HepG2 (cell line): ENCODE data around the gene AFF4. TPM values are rescaled to one million over a fixed set of nuclear protein-coding genes. Genes with fewer than 3 reads are reported as not detected.

Experiments
- CBX2 ChIP-seq, 2 experiments: fragments of 200-600 bp in 1 of 2; sonication (generic); formaldehyde crosslinking in 1 of 2; IDR thresholded peaks; 2 replicates each; pipeline versions ENCODE4 v1.7.0 to v1.8.1; 2018 to 2022; ENCODE audit warnings: low read depth in 2 of 2, low read length in 1 of 2, mild to moderate bottlenecking in 1 of 2, missing genetic modification reagents in 1 of 2
- CSRNP1 ChIP-seq: sonication (generic); formaldehyde crosslinking; IDR thresholded peaks from 2 replicates; pipeline ENCODE4 v1.8.1; 2023; ENCODE audit warnings: mild to moderate bottlenecking, missing genetic modification reagents
- DZIP1 ChIP-seq: sonication (generic); formaldehyde crosslinking; IDR thresholded peaks from 2 replicates; pipeline ENCODE4 v1.5.0; 2020; ENCODE audit warnings: mild to moderate bottlenecking, missing genetic modification reagents
- FOSL2 ChIP-seq: sonication (generic); formaldehyde crosslinking; IDR thresholded peaks from 2 replicates; pipeline ENCODE4 v1.4.0; 2020; ENCODE audit warnings: missing genetic modification reagents
- HNRNPLL ChIP-seq: fragments of 200-400 bp; formaldehyde crosslinking; IDR thresholded peaks from 2 replicates; pipeline ENCODE4 v1.6.1; 2017; ENCODE audit warnings: mild to moderate bottlenecking, low read depth, low read length; ENCODE audit not compliant: poor library complexity, severe bottlenecking
- JDP2 ChIP-seq: sonication (generic); formaldehyde crosslinking; IDR thresholded peaks from 2 replicates; pipeline ENCODE4 v1.8.1; 2022; ENCODE audit warnings: missing genetic modification reagents, borderline replicate concordance
- KDM5B ChIP-seq: sonication (generic); formaldehyde crosslinking; IDR thresholded peaks from 2 replicates; pipeline ENCODE4 v1.4.0; 2020; ENCODE audit warnings: missing genetic modification reagents, mild to moderate bottlenecking, borderline replicate concordance
- NAIF1 ChIP-seq: sonication (generic); formaldehyde crosslinking; IDR thresholded peaks from 2 replicates; pipeline ENCODE4 v1.5.0; 2020; ENCODE audit warnings: mild to moderate bottlenecking, missing genetic modification reagents, borderline replicate concordance
- NFE2L1 ChIP-seq: sonication (generic); formaldehyde crosslinking; IDR thresholded peaks from 2 replicates; pipeline ENCODE4 v1.4.0; 2020; ENCODE audit warnings: missing genetic modification reagents, mild to moderate bottlenecking, borderline replicate concordance
- SALL1 ChIP-seq: sonication (generic); formaldehyde crosslinking; IDR thresholded peaks from 2 replicates; pipeline ENCODE4 v1.8.0; 2022; ENCODE audit warnings: mild to moderate bottlenecking, missing genetic modification reagents
- SMC3 ChIP-seq: IDR thresholded peaks from 2 replicates; pipeline ENCODE4 v1.6.1; 2011; ENCODE audit warnings: low read length, improper control_type of control experiment
- SRY ChIP-seq: sonication (generic); formaldehyde crosslinking; IDR thresholded peaks from 2 replicates; pipeline ENCODE4 v1.8.0; 2022; ENCODE audit warnings: mild to moderate bottlenecking, missing genetic modification reagents
- U2AF2 ChIP-seq: fragments of 200-400 bp; formaldehyde crosslinking; IDR thresholded peaks from 2 replicates; pipeline ENCODE4 v1.6.1; 2017; ENCODE audit warnings: low read depth, mild to moderate bottlenecking, low read length
- ZBTB14 ChIP-seq: sonication (generic); formaldehyde crosslinking; IDR thresholded peaks from 2 replicates; pipeline ENCODE4 v1.4.0; 2020; ENCODE audit warnings: missing genetic modification reagents
- ZFAT ChIP-seq: sonication (generic); formaldehyde crosslinking; conservative IDR thresholded peaks from 2 replicates; pipeline ENCODE4 v1.8.1; 2023; ENCODE audit warnings: missing genetic modification reagents, inconsistent platforms
- ZGPAT ChIP-seq: IDR thresholded peaks from 2 replicates; pipeline ENCODE4 v1.6.1; 2016; ENCODE audit warnings: mild to moderate bottlenecking
- ZNF180 ChIP-seq: sonication (generic); formaldehyde crosslinking; IDR thresholded peaks from 2 replicates; pipeline ENCODE4 v1.4.0; 2020; ENCODE audit warnings: low read depth, missing genetic modification reagents, borderline replicate concordance
- ZNF549 ChIP-seq: sonication (generic); formaldehyde crosslinking; IDR thresholded peaks from 2 replicates; pipeline ENCODE4 v1.5.0; 2020; ENCODE audit warnings: missing genetic modification reagents
- ZNF670 ChIP-seq: sonication (generic); formaldehyde crosslinking; IDR thresholded peaks from 2 replicates; pipeline ENCODE4 v1.8.0; 2022; ENCODE audit warnings: mild to moderate bottlenecking, missing genetic modification reagents, borderline replicate concordance
- ZNF773 ChIP-seq: sonication (generic); formaldehyde crosslinking; IDR thresholded peaks from 2 replicates; pipeline ENCODE4 v1.4.0; 2020; ENCODE audit warnings: missing genetic modification reagents, borderline replicate concordance
- ZNF83 ChIP-seq: sonication (generic); formaldehyde crosslinking; IDR thresholded peaks from 2 replicates; pipeline ENCODE4 v1.4.0; 2020; ENCODE audit warnings: missing genetic modification reagents, mild to moderate bottlenecking, borderline replicate concordance
- ZSCAN9 ChIP-seq: IDR thresholded peaks from 2 replicates; pipeline ENCODE4 v1.6.1; 2016; ENCODE audit warnings: borderline replicate concordance
- polyA plus RNA-seq, 8 experiments: library from polyadenylated mRNA; depleted of rRNA in 3 of 8; stranded (reverse) in 7 of 8; unstranded in 1 of 8; fragments of >200 nt; fragmentation: Illumina TruSeq in 4 of 8; extraction: Trizol in 4 of 8; gene quantifications; 2 replicates each; pipeline versions ENCODE4 v1.2.1 to v1.2.3, GENCODE V29; 2011 to 2016; ENCODE audit warnings: low read depth in 4 of 8, missing spikeins in 1 of 8, mixed read lengths in 1 of 8; ENCODE audit not compliant: insufficient read depth in 1 of 8
- total RNA-seq, 5 experiments: library from RNA; depleted of rRNA; stranded (reverse); fragments of >200 nt; fragmentation: Illumina TruSeq; extraction: Trizol; gene quantifications; 2 replicates each; pipeline ENCODE4 v1.2.3, GENCODE V29; 2016; ENCODE audit warnings: low read depth in 1 of 5

Gene AFF4
- total and polyA plus RNA-seq, 2 of the 13 experiments (the other 11 are each of a cell fraction or from before 2014, with no cell fraction given) = 22.1 to 25.5 TPM

GRCh38 chr5:132837868-132838267, 125.6 kb downstream of the AFF4 start (continued):
- peak; percentile 22; the same call in 1 of the 2 replicates for TF ChIP-seq CSRNP1
- TF ChIP-seq ZNF670 (CRISPR knock-in tag) = no peak
- peak; percentile 75 for TF ChIP-seq FOSL2
- TF ChIP-seq SALL1 (CRISPR knock-in tag) = peak; percentile 74
- no peak for TF ChIP-seq CBX2 (IDR thresholded peaks at IDR 0.05; ENCODE audit: low read depth, low read length)
- TF ChIP-seq CBX2 (CRISPR knock-in tag; IDR thresholded peaks at IDR 0.05; ENCODE audit: low read depth) = no peak
- TF ChIP-seq U2AF2 = no peak
- no peak for TF ChIP-seq ZNF180 (CRISPR knock-in tag)
- no peak for TF ChIP-seq ZNF773 (CRISPR knock-in tag)
- TF ChIP-seq SRY (CRISPR knock-in tag) = no peak
- peak; percentile 57; the same call in 1 of the 2 replicates for TF ChIP-seq ZSCAN9 (CRISPR knock-in tag)
- TF ChIP-seq SMC3 = no peak; the same call in 1 of the 2 replicates
- no peak for TF ChIP-seq ZBTB14 (CRISPR knock-in tag)
- TF ChIP-seq ZNF83 (CRISPR knock-in tag) = no peak
- TF ChIP-seq NFE2L1 = no peak
- no peak for TF ChIP-seq JDP2 (CRISPR knock-in tag)
- TF ChIP-seq DZIP1 = no peak
- TF ChIP-seq ZFAT = no peak
- no peak for TF ChIP-seq HNRNPLL
- no peak for TF ChIP-seq NAIF1 (CRISPR knock-in tag)
- peak; percentile 16; the same call in 1 of the 2 replicates for TF ChIP-seq KDM5B
- peak; percentile 61; the same call in 1 of the 2 replicates for TF ChIP-seq ZGPAT (CRISPR knock-in tag)
- no peak for TF ChIP-seq ZNF549
